Stimulated activated naive CD8-positive, alpha-beta T cell treated with anti-CD3 and anti-CD28 coated beads, Interleukin-15, Interleukin-2, amounts not matched to agents 100 ng/mL and 50 ng/mL, for 24 hours (primary cell): ENCODE measurements around the gene SLC9A9.
"Not testable (repeated sequence)": the region's sequence is repeated elsewhere in the genome, so short reads cannot be mapped to it uniquely, and the experiment has no call there.

Source experiments
- H3K27ac Mint-ChIP-seq: one replicate; pipeline ENCODE4 v1.8.0; 2021; ENCODE audit warnings: mild to moderate bottlenecking, mixed read lengths
- H3K27me3 Mint-ChIP-seq: one replicate; pipeline ENCODE4 v1.8.0; 2021; ENCODE audit warnings: mixed read lengths
- H3K36me3 Mint-ChIP-seq: one replicate; pipeline ENCODE4 v1.8.0; 2021; ENCODE audit warnings: low read depth, mixed read lengths
- H3K4me1 Mint-ChIP-seq: one replicate; pipeline ENCODE4 v1.8.0; 2021; ENCODE audit warnings: low read depth, mixed read lengths
- H3K4me3 Mint-ChIP-seq: one replicate; pipeline ENCODE4 v1.8.0; 2021; ENCODE audit warnings: mild to moderate bottlenecking, mixed read lengths
- H3K9me3 Mint-ChIP-seq: one replicate; pipeline ENCODE4 v1.8.0; 2021; ENCODE audit warnings: mixed read lengths

The SLC9A9 gene

DNA sequence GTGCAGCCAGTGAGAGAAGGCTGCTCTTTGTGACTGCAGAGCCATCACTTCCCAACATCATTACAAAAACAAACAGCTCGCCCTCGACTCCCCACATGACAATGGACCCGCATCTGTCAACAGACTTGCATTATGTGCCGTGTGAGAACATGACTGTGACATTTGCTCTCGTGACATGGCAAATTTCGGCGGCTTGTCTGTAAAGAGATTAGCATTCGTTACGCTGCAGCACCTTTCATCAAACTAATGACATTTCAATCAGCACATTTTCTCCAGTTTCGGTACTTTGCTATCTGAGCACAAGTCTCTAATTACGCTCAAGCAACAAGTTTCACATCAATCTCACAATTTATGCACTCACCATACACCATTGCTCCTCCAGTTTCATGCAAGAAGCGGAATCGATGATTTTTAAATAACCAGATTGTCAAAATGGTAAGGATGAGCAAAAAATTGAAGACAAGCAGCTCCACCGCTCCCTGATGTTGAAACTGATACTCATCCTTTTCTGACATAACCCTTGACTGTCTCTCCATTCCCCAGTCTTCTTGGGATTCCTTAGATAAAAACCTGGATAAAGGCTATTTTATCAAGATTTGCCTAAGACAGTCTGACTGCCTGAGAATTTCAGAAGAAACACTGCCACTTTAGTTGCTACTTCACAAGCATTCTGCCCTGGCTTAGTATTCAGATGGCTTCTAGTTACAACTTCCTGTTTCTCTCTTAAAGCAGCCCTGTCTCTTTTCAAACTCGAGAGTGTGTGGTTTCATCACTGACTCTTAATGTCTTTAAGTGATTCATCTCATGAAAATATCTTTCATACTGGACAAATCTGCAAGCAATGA lies at the start of gene SLC9A9:
Gene SLC9A9, minus strand, starts transcription at position 682 of the 845 bp plus-strand sequence. Its CDS starts 146 bp downstream, at position 536.
- no peaks in the 10 kb centered on the region for H3K9me3 Mint-ChIP-seq
- H3K4me1 Mint-ChIP-seq = peaks cover 60% of the 10 kb centered on the region
- H3K27me3 Mint-ChIP-seq = no peaks in the 10 kb centered on the region
- H3K4me3 Mint-ChIP-seq = peak within 1 kb of the TSS; percentile 94
- H3K36me3 Mint-ChIP-seq = no peaks in the 10 kb centered on the region
- peak within 1 kb of the TSS; percentile 77 for H3K27ac Mint-ChIP-seq

DNA sequence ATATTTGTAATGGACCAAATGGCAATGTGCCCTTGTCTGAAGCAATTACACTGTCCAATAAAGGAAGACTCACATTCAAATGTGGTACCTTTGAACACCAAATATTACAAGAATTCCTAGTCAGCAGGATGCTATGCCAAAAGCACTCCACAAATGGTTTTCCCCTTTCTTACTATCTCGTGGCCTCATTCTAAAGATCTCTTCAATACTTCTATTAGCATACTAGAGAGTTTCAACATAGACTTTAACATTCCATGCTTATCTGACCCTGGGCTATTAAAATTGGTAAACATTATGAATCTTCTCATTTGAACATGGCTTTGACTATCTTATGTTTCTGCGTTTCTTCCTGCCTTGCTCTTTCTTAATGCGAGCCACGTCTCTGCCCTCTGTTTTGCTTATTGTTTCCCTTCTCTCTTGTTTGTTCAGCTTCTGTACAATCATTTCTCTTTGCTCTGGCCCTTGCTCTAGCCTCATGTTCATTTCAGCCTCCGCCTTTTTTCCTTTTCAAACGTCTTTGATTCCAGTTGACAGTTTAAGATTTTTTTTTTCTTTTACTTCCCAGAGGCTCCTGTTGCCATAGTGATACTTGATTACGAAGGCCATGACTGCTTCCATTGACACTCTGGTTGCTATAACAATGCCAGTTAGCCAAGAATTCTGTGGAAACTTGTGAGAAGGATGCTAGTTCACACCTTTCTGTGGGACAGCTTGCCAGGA lies 49.5 kb upstream of the SLC9A9 start:
- Mint-ChIP-seq H3K9me3 (no peaks in the 10 kb centered on the region), H3K36me3 (no peaks in the 10 kb centered on the region), H3K4me1 (no peaks in the 10 kb centered on the region), H3K4me3 (no peak overlapping the region), H3K27ac (no peak overlapping the region), H3K27me3 (peaks cover 5% of the 10 kb centered on the region)

DNA sequence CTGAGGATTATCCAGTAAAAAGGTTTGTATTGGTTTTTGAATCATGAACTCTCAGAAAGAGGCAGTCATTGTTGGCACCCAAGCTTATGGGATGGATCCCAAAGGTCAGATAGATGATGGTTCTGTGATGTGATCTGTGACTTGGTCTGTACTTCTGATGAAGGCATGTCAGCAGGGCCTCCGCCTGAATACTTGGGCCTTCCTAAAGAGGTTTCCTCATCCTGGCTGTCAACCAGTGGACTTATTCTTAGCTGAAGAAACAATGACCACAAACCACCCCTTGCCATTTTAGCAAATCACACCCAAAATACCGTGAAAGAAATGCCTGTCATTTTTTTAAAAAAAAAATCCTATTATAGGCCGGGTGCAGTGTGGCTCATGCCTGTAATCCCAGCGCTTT lies 48.2 kb upstream of the SLC9A9 start:
- Mint-ChIP-seq H3K9me3 (no peaks in the 10 kb centered on the region), H3K4me1 (no peaks in the 10 kb centered on the region), H3K36me3 (no peaks in the 10 kb centered on the region), H3K27me3 (peaks cover 8% of the 10 kb centered on the region), H3K4me3 (no peak overlapping the region), H3K27ac (no peak overlapping the region)

DNA sequence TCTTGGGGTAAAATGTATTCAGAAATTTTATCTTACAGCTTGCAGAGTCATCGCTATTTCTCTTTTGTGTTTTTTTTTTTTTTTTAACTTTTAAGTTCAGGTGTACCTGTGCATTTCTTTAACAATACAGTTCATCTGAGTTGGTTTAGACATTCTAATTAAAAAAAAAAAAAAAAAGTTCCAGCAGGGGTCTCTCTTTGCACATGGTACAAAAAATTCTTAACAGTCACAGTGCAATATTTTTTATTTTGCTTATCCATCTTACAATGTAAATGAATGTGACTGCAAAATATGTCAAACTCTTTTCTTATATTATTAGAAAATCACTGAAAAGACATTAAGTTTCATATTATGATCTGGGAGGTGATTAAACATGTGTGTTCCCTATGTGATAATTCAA lies 47.5 kb upstream of the SLC9A9 start:
- H3K27ac Mint-ChIP-seq = no peak overlapping the region
- no peaks in the 10 kb centered on the region for H3K9me3 Mint-ChIP-seq
- no peaks in the 10 kb centered on the region for H3K4me1 Mint-ChIP-seq
- H3K27me3 Mint-ChIP-seq = peaks cover 8% of the 10 kb centered on the region
- H3K4me3 Mint-ChIP-seq = no peak overlapping the region
- H3K36me3 Mint-ChIP-seq = no peaks in the 10 kb centered on the region

DNA sequence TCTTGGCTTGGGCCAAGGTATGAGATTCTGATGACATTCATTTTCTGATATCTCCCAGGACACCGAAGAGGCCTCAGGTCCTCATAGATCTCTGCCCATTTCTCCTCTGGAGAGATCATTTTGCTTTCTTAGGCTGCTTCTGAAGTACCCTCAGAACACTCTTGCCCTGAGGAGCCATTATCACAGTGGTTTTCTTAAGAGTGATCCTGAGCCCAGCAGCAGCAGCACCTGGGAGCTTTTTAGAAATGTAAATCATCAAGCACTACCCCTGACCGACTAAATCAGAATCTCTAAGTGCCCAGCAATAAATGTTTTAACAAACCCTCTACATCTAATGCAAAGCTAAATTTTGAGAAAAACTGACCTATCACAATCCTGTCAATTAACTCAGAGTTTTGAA lies 40.6 kb upstream of the SLC9A9 start:
- no peak overlapping the region for H3K4me3 Mint-ChIP-seq
- H3K9me3 Mint-ChIP-seq = no peaks in the 10 kb centered on the region
- no peaks in the 10 kb centered on the region for H3K36me3 Mint-ChIP-seq
- no peaks in the 10 kb centered on the region for H3K4me1 Mint-ChIP-seq
- H3K27ac Mint-ChIP-seq = no peak overlapping the region
- peaks cover 11% of the 10 kb centered on the region for H3K27me3 Mint-ChIP-seq

DNA sequence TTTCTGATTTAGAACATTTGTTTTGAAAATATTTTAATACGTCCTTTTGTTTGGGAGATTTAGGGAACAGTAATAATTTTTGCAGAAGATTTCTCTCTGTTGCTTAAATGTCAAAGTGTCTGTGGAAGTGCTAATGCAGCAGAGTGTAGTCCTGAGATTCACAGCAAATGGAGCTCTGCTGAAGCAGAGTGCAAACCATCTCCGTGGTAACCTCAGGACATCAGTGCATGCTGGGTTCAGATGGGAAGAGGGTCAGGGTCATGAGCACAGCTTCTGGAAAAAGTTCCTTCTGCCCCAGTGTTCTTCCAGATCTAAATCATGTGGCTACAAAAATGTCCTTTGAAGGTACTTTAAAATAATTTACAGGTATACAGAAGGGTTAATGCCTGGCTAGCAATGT lies 39.9 kb upstream of the SLC9A9 start:
- H3K4me3 Mint-ChIP-seq = no peak overlapping the region
- H3K36me3 Mint-ChIP-seq = no peaks in the 10 kb centered on the region
- peaks cover 11% of the 10 kb centered on the region for H3K27me3 Mint-ChIP-seq
- no peaks in the 10 kb centered on the region for H3K4me1 Mint-ChIP-seq
- no peaks in the 10 kb centered on the region for H3K9me3 Mint-ChIP-seq
- H3K27ac Mint-ChIP-seq = no peak overlapping the region

DNA sequence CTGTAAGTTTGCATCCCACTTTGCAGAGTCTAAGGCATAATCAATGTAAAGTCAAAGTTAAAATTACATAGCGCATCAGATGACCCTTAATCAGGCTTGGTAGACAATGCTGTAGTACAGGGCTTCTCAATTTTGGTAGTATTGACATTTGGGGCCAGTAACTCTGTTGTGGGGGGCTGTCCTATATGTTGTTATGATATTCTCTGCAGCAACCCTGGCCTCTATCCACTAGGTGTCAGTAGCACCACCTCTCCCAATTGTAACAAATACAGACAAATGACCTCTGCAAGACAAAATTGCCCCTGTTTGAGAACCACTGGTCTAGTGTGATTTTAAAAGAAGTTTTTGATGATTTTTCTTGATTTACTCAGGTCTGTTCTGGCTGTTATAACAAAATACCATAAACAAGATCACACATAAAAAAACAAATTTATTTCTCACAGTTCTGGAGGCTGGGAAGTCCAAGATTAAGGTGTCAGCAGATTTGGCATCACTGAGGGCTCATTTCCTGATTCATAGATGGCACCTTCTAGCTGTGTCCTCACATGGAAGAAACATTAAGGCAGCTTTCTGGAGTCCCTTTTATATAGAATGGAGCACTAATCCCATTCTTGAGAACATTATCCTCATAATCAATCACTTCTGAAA lies 37.6 kb upstream of the SLC9A9 start:
- Mint-ChIP-seq H3K27me3 (peaks cover 3% of the 10 kb centered on the region), H3K36me3 (no peaks in the 10 kb centered on the region), H3K4me3 (no peak overlapping the region), H3K9me3 (no peaks in the 10 kb centered on the region), H3K4me1 (no peaks in the 10 kb centered on the region), H3K27ac (no peak overlapping the region)

DNA sequence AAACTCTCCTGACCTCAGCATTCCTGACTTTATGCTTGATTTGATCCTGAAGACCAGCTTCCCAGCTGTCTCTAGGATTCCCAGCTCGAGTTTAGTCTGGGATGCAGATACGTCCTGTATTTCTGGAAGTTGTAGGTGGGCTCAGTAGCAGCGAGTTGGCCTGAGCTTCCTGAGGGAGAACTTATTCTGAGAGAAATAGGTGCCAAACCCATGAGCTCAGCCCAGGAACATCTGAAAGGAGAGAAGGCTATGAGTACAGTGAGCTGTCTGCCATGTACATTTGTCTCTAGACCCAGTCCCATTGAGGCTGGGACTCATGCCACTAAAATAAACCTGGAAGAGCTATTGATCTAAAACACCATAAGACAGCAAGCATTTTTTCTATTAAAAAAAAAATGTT lies 36.6 kb upstream of the SLC9A9 start:
- no peaks in the 10 kb centered on the region for H3K4me1 Mint-ChIP-seq
- H3K27me3 Mint-ChIP-seq = peaks cover 3% of the 10 kb centered on the region
- H3K4me3 Mint-ChIP-seq = no peak overlapping the region
- H3K27ac Mint-ChIP-seq = no peak overlapping the region
- H3K36me3 Mint-ChIP-seq = no peaks in the 10 kb centered on the region
- no peaks in the 10 kb centered on the region for H3K9me3 Mint-ChIP-seq

DNA sequence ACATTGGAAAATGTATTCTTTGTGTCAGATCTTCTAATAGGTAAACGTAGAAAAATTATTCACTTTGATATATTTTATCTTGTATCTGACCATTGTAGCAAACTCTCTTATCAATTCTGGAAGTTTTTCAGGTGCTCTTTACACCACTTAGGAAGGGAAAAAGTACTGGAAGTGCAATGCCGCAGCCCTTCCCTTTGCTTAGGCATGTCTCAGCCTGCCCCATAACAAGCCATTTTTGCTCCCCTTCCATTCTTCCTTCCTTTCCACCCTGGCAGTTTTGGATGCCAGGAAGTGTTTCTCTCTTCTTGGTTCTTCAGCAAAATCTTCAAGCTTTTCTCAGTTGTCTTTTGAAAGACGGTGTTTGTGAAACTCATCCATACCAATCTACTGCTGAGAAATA lies 34.9 kb upstream of the SLC9A9 start:
- Mint-ChIP-seq H3K4me3 (no peak overlapping the region), H3K4me1 (no peaks in the 10 kb centered on the region), H3K27ac (no peak overlapping the region), H3K9me3 (no peaks in the 10 kb centered on the region), H3K36me3 (no peaks in the 10 kb centered on the region), H3K27me3 (peaks cover 3% of the 10 kb centered on the region)

DNA sequence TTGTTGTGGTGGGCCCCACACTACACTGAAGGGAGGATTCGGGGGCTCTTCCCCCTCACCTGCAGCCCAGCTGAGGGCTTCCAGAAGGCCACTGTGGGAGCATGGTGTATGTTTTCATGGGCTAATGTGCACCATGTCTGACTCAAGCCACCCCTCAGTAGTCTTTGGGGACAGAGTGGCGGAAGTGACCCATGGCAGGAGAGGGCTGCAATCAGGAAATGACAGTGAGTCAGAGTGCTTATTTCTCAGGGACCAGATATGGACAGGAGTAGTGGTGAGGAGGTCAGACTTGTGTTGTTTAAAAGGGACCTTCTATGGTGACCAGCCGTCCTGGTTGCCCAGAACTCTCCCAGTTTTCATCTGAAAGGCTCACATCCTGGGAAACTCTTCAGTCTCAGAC lies 32.8 kb upstream of the SLC9A9 start:
- Mint-ChIP-seq H3K4me1 (no peaks in the 10 kb centered on the region), H3K4me3 (no peak overlapping the region), H3K36me3 (no peaks in the 10 kb centered on the region), H3K27me3 (peaks cover 3% of the 10 kb centered on the region), H3K27ac (no peak overlapping the region), H3K9me3 (no peaks in the 10 kb centered on the region)

DNA sequence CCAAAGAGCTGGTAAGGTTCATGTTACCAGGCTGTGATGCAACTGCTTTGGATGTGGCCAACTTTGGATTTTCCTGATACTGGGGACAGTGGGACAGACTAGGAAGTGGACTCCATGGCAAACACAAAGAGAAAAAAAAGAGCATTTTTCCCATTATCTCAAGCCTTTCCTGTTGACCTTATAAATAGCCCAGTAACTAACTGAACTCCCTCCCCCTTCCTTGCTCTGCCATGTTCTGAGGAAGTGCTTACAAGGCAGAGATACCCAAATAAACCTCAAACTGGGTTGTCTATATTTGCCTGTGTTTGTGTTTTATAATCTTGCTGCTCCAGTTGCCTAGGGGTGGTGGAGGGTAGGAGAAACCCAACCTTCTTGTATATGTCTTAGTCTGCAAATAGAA lies 27.3 kb upstream of the SLC9A9 start:
- no peaks in the 10 kb centered on the region for H3K36me3 Mint-ChIP-seq
- H3K27me3 Mint-ChIP-seq = no peaks in the 10 kb centered on the region
- no peaks in the 10 kb centered on the region for H3K4me1 Mint-ChIP-seq
- no peak overlapping the region for H3K27ac Mint-ChIP-seq
- no peaks in the 10 kb centered on the region for H3K9me3 Mint-ChIP-seq
- H3K4me3 Mint-ChIP-seq = no peak overlapping the region

DNA sequence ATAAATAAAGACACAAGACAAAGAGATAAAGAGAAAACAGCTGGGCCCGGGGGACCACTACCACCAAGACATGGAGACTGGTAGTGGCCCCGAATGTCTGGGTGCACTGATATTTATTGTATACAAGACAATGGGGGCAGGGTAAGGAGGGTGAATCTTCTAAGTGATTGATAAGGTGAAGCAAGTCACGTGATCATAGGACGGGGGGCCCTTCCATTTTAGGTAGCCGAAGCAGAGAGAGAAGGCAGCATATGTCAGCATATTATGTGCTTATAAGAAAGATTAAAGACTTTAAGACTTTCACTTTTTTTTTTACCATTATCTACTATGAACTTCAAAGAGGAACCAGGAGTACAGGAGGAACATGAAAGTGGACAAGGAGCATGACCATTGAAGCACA lies 25.3 kb upstream of the SLC9A9 start:
- H3K4me1 Mint-ChIP-seq, H3K4me3 Mint-ChIP-seq, H3K27me3 Mint-ChIP-seq, H3K9me3 Mint-ChIP-seq, H3K27ac Mint-ChIP-seq, H3K36me3 Mint-ChIP-seq: not testable (repeated sequence)

DNA sequence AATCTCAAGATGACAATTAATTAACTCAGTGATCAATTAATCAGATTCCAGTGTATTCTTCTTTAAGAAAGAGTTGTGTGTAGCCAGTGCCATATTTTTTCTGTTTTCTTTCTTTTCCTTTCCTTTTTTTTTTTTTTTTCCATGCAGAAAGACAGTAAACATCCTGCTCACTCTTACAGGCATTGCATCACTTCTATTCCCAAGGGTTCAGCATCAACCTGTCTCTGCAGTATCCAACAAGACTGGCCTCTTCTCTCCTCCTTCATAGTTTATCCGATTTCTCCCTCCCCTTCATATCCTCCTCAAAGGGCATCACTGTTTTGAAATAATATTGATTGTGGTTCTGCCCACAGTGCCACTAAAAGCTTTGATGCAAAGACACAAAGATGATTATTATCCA lies 17.0 kb upstream of the SLC9A9 start:
- Mint-ChIP-seq H3K27ac (no peak overlapping the region), H3K36me3 (no peaks in the 10 kb centered on the region)

DNA sequence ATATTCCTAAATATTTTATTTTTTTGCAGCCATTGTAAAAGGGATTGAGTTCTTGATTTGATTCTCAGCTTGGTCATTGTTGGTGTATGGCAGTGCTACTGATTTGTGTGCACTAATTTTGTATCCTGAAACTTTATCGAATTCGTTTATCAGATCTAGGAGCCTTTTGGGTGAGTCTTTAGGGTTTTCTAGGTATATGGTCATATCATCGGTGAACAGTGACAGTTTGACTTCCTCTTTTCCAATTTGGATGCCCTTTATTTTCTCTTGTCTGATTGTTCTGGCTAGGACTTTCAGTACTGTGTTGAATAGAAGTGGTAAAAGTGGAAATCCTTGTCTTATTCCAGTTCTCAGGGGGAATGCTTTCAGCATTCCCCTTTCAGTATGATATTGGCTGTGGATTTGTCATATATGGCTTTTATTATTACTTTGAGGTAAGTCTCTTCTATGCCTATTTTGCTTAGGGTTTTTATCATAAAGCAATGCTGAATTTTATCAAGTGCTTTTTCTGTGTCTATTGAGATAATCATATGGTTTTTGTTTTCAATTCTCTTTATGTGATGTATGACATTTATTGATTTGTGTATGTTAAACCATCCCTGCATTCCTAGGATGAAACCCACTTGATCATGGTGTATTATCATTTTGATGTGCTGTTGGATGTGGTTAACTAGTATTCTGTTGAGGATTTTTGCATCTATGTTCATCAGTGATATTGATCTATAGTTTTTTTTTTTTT lies 11.4 kb upstream of the SLC9A9 start:
- H3K9me3 Mint-ChIP-seq = no peaks in the 10 kb centered on the region

More for the DNA sequence above, 17.0 kb upstream of the SLC9A9 start:
- H3K27me3 Mint-ChIP-seq = peaks cover 15% of the 10 kb centered on the region
- H3K4me1 Mint-ChIP-seq = peaks cover 2% of the 10 kb centered on the region
- no peaks in the 10 kb centered on the region for H3K9me3 Mint-ChIP-seq
- no peak overlapping the region for H3K4me3 Mint-ChIP-seq

More for the DNA sequence above, 11.4 kb upstream of the SLC9A9 start:
- H3K4me1 Mint-ChIP-seq = peaks cover 11% of the 10 kb centered on the region
- no peaks in the 10 kb centered on the region for H3K36me3 Mint-ChIP-seq
- H3K27ac Mint-ChIP-seq = no peak overlapping the region
- H3K27me3 Mint-ChIP-seq = peaks cover 8% of the 10 kb centered on the region
- H3K4me3 Mint-ChIP-seq = no peak overlapping the region
